WTC11 (cell line): ENCODE measurements around the gene CACNB4.

ENCODE experiments used
- CBFB ChIP-seq: sonication (generic); formaldehyde crosslinking; IDR thresholded peaks from 2 replicates; pipeline ENCODE4 v1.8.1; 2022; ENCODE audit warnings: mild to moderate bottlenecking, low read depth, missing genetic modification reagents
- NFE2L1 ChIP-seq: sonication (generic); formaldehyde crosslinking; IDR thresholded peaks from 2 replicates; pipeline ENCODE4 v1.8.1; 2023; ENCODE audit warnings: missing genetic modification reagents
- SP1 ChIP-seq: sonication (generic); formaldehyde crosslinking; conservative IDR thresholded peaks from 2 replicates; pipeline ENCODE4 v1.8.1; 2022; ENCODE audit warnings: missing genetic modification reagents
- ZNF232 ChIP-seq: sonication (generic); formaldehyde crosslinking; IDR thresholded peaks from 2 replicates; pipeline ENCODE4 v1.8.0; 2022; ENCODE audit warnings: mild to moderate bottlenecking, missing genetic modification reagents
- ZNF263 ChIP-seq: sonication (generic); formaldehyde crosslinking; IDR thresholded peaks from 2 replicates; pipeline ENCODE4 v1.8.1; 2022; ENCODE audit warnings: low read depth, mild to moderate bottlenecking, moderate library complexity, missing genetic modification reagents
- TF ChIP-seq, protein P1 (sequence below): fragments of 200-600 bp; IDR thresholded peaks from 2 replicates; pipeline ENCODE4 v1.8.0; 2022; ENCODE audit warnings: antibody characterized with exemption
- TF ChIP-seq, protein P2 (sequence below): sonication (generic); formaldehyde crosslinking; IDR thresholded peaks from 2 replicates; pipeline ENCODE4 v1.8.0; 2022; ENCODE audit warnings: mild to moderate bottlenecking, missing genetic modification reagents
- TF ChIP-seq, protein P3 (sequence below): fragments of 250-450 bp; sonication (Bioruptor Pico); IDR thresholded peaks from 2 replicates; pipeline ENCODE4 v2.1.2; 2022; ENCODE audit warnings: mild to moderate bottlenecking, moderate library complexity
- TF ChIP-seq, protein P4 (sequence below): sonication (generic); formaldehyde crosslinking; IDR thresholded peaks from 2 replicates; pipeline ENCODE4 v1.8.1; 2022; ENCODE audit warnings: low read depth, missing genetic modification reagents, borderline replicate concordance

DNA sequence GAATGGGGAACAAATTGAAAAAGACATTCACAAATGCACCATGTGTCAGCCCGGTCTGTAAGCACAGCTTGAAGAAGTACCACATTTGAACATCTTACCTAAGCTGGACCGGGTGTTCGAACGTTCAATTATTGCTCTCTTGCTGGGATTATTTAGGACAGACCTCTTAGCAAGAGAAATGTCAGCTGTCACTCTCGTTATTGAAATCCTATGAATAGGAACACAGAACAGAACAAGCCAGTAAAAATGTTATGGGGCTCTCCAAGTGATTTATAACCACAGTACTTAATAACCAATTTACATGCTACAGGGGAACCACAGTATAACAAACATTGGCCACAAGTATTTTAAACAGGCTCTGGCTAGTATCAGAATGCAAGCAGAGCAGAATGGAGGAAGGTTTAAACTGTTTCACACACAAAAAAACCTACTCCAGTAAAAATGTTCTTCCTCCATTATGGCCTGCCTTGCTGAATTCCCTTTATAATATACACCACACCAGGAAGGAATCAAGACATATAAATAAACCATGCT, 238.2 kb downstream of the CACNB4 start:
- TF ChIP-seq, protein P1, sequence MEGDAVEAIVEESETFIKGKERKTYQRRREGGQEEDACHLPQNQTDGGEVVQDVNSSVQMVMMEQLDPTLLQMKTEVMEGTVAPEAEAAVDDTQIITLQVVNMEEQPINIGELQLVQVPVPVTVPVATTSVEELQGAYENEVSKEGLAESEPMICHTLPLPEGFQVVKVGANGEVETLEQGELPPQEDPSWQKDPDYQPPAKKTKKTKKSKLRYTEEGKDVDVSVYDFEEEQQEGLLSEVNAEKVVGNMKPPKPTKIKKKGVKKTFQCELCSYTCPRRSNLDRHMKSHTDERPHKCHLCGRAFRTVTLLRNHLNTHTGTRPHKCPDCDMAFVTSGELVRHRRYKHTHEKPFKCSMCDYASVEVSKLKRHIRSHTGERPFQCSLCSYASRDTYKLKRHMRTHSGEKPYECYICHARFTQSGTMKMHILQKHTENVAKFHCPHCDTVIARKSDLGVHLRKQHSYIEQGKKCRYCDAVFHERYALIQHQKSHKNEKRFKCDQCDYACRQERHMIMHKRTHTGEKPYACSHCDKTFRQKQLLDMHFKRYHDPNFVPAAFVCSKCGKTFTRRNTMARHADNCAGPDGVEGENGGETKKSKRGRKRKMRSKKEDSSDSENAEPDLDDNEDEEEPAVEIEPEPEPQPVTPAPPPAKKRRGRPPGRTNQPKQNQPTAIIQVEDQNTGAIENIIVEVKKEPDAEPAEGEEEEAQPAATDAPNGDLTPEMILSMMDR, result no peak
- TF ChIP-seq, protein P2, sequence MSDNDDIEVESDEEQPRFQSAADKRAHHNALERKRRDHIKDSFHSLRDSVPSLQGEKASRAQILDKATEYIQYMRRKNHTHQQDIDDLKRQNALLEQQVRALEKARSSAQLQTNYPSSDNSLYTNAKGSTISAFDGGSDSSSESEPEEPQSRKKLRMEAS (CRISPR knock-in tag), result no peak
- TF ChIP-seq SP1 (CRISPR knock-in tag) (no peak), CBFB (no peak), ZNF232 (CRISPR knock-in tag) (no peak), ZNF263 (CRISPR knock-in tag) (no peak), NFE2L1 (CRISPR knock-in tag) (no peak)
- TF ChIP-seq, protein P3, sequence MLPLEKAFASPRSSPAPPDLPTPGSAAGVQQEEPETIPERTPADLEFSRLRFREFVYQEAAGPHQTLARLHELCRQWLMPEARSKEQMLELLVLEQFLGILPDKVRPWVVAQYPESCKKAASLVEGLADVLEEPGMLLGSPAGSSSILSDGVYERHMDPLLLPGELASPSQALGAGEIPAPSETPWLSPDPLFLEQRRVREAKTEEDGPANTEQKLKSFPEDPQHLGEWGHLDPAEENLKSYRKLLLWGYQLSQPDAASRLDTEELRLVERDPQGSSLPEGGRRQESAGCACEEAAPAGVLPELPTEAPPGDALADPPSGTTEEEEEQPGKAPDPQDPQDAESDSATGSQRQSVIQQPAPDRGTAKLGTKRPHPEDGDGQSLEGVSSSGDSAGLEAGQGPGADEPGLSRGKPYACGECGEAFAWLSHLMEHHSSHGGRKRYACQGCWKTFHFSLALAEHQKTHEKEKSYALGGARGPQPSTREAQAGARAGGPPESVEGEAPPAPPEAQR (CRISPR knock-in tag), result no peak
- TF ChIP-seq, protein P4, sequence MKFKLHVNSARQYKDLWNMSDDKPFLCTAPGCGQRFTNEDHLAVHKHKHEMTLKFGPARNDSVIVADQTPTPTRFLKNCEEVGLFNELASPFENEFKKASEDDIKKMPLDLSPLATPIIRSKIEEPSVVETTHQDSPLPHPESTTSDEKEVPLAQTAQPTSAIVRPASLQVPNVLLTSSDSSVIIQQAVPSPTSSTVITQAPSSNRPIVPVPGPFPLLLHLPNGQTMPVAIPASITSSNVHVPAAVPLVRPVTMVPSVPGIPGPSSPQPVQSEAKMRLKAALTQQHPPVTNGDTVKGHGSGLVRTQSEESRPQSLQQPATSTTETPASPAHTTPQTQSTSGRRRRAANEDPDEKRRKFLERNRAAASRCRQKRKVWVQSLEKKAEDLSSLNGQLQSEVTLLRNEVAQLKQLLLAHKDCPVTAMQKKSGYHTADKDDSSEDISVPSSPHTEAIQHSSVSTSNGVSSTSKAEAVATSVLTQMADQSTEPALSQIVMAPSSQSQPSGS, result no peak
